HepG2 (cell line): Measurements from ENCODE around the gene NFS1. TPM values are rescaled to one million over a fixed set of nuclear protein-coding genes. Genes with fewer than 3 reads are reported as not detected.

Experiments used
- AFF4 ChIP-seq: sonication (generic); formaldehyde crosslinking; IDR thresholded peaks from 2 replicates; pipeline ENCODE4 v1.4.0; 2020; ENCODE audit warnings: missing genetic modification reagents
- DRAP1 ChIP-seq: IDR thresholded peaks from 2 replicates; pipeline ENCODE4 v1.6.1; 2016; ENCODE audit warnings: missing genetic modification reagents, missing compliant biosample characterization
- FOXP4 ChIP-seq: sonication (generic); formaldehyde crosslinking; IDR thresholded peaks from 2 replicates; pipeline ENCODE4 v1.4.0; 2020; ENCODE audit warnings: missing genetic modification reagents
- HCFC1 ChIP-seq: fragments of 150-350 bp; IDR thresholded peaks from 2 replicates; pipeline ENCODE4 v1.6.1; 2014; ENCODE audit warnings: low read depth, low read length
- HMG20B ChIP-seq: conservative IDR thresholded peaks from 2 replicates; pipeline ENCODE4 v1.6.1; 2016; ENCODE audit warnings: missing genetic modification reagents, missing compliant biosample characterization
- NFYC ChIP-seq: IDR thresholded peaks from 2 replicates; pipeline ENCODE4 v1.6.1; 2016; ENCODE audit warnings: missing genetic modification reagents, missing compliant biosample characterization
- NR2F2 ChIP-seq: IDR thresholded peaks from 2 replicates; pipeline ENCODE4 v1.6.1; 2012; ENCODE audit warnings: low read depth, inconsistent platforms, borderline replicate concordance
- RELA ChIP-seq: sonication (generic); formaldehyde crosslinking; IDR thresholded peaks from 2 replicates; pipeline ENCODE4 v1.4.0; 2020; ENCODE audit warnings: missing genetic modification reagents
- SOX5 ChIP-seq: IDR thresholded peaks from 2 replicates; pipeline ENCODE4 v1.6.1; 2016; ENCODE audit warnings: borderline replicate concordance
- TERF1 ChIP-seq: sonication (generic); formaldehyde crosslinking; IDR thresholded peaks from 2 replicates; pipeline ENCODE4 v1.8.0; 2022; ENCODE audit warnings: mild to moderate bottlenecking, missing genetic modification reagents, moderate library complexity
- ZBTB25 ChIP-seq: IDR thresholded peaks from 2 replicates; pipeline ENCODE4 v1.6.1; 2018; ENCODE audit warnings: missing genetic modification reagents
- ZFYVE20 ChIP-seq: sonication (generic); formaldehyde crosslinking; IDR thresholded peaks from 2 replicates; pipeline ENCODE4 v1.8.0; 2023; ENCODE audit warnings: low read depth, mild to moderate bottlenecking, moderate library complexity, missing genetic modification reagents, borderline replicate concordance
- ZNF124 ChIP-seq: sonication (generic); formaldehyde crosslinking; IDR thresholded peaks from 2 replicates; pipeline ENCODE4 v1.4.0; 2020; ENCODE audit warnings: missing genetic modification reagents
- ZNF256 ChIP-seq: sonication (generic); formaldehyde crosslinking; conservative IDR thresholded peaks from 2 replicates; pipeline ENCODE4 v1.4.0; 2020; ENCODE audit warnings: missing genetic modification reagents
- ZNF431 ChIP-seq: sonication (generic); formaldehyde crosslinking; IDR thresholded peaks from 2 replicates; pipeline ENCODE4 v1.9.0; 2022; ENCODE audit warnings: missing genetic modification reagents, low read depth, mild to moderate bottlenecking, borderline replicate concordance
- ZNF460 ChIP-seq: sonication (generic); formaldehyde crosslinking; IDR thresholded peaks from 2 replicates; pipeline ENCODE4 v1.5.1; 2020; ENCODE audit warnings: missing genetic modification reagents, mild to moderate bottlenecking, borderline replicate concordance
- ZNF598 ChIP-seq: sonication (generic); formaldehyde crosslinking; IDR thresholded peaks from 2 replicates; pipeline ENCODE4 v1.5.1; 2020; ENCODE audit warnings: mild to moderate bottlenecking, missing genetic modification reagents, borderline replicate concordance
- ZNF605 ChIP-seq: sonication (generic); formaldehyde crosslinking; IDR thresholded peaks from 2 replicates; pipeline ENCODE4 v1.8.0; 2022; ENCODE audit warnings: mild to moderate bottlenecking, missing genetic modification reagents
- ZNF713 ChIP-seq: sonication (generic); formaldehyde crosslinking; IDR thresholded peaks from 2 replicates; pipeline ENCODE4 v1.4.0; 2020; ENCODE audit warnings: mild to moderate bottlenecking, missing genetic modification reagents
- ZSCAN5A ChIP-seq: sonication (generic); formaldehyde crosslinking; IDR thresholded peaks from 2 replicates; pipeline ENCODE4 v1.8.0; 2022; ENCODE audit warnings: mild to moderate bottlenecking, missing genetic modification reagents, borderline replicate concordance
- polyA plus RNA-seq, 8 experiments: library from polyadenylated mRNA; depleted of rRNA in 3 of 8; stranded (reverse) in 7 of 8; unstranded in 1 of 8; fragments of >200 nt; fragmentation: Illumina TruSeq in 4 of 8; extraction: Trizol in 4 of 8; gene quantifications; 2 replicates each; pipeline versions ENCODE4 v1.2.1 to v1.2.3, GENCODE V29; 2011 to 2016; ENCODE audit warnings: low read depth in 4 of 8, missing spikeins in 1 of 8, mixed read lengths in 1 of 8; ENCODE audit not compliant: insufficient read depth in 1 of 8
- total RNA-seq, 5 experiments: library from RNA; depleted of rRNA; stranded (reverse); fragments of >200 nt; fragmentation: Illumina TruSeq; extraction: Trizol; gene quantifications; 2 replicates each; pipeline ENCODE4 v1.2.3, GENCODE V29; 2016; ENCODE audit warnings: low read depth in 1 of 5

The NFS1 gene
- total and polyA plus RNA-seq, 2 of the 13 experiments (the other 11 are each of a cell fraction or from before 2014, with no cell fraction given), result 65.9 to 88.1 TPM

- TF ChIP-seq FOXP4 (CRISPR knock-in tag) (no peak), ZNF713 (0 out of 2 replicates have a peak, but pooled peaks have one; percentile 45), ZNF124 (peak; percentile 33; the same call in 1 of the 2 replicates), ZBTB25 (no peak), NFYC (CRISPR knock-in tag) (no peak), NR2F2 (0 out of 2 replicates have a peak, but pooled peaks have one; percentile 29), TERF1 (CRISPR knock-in tag) (no peak), ZNF598 (CRISPR knock-in tag) (no peak), SOX5 (CRISPR knock-in tag) (peak; percentile 31; the same call in 1 of the 2 replicates), HMG20B (CRISPR knock-in tag) (no peak; the same call in 1 of the 2 replicates), AFF4 (CRISPR knock-in tag) (no peak), ZSCAN5A (CRISPR knock-in tag) (no peak), HCFC1 (no peak), ZFYVE20 (no peak), ZNF460 (CRISPR knock-in tag) (no peak), ZNF431 (CRISPR knock-in tag) (no peak), ZNF605 (CRISPR knock-in tag) (peak; percentile 80; the same call in 1 of the 2 replicates), ZNF256 (CRISPR knock-in tag) (no peak), DRAP1 (CRISPR knock-in tag) (0 out of 2 replicates have a peak, but pooled peaks have one; percentile 4), RELA (CRISPR knock-in tag) (no peak)
Measured at GRCh38 chr20:35695245-35695749, 3.9 kb downstream of the NFS1 start (continued).
